Activated CD8-positive, alpha-beta T cell treated with anti-CD3 and anti-CD28 coated beads for 36 hours (primary cell): Measurements from ENCODE around the gene SLC7A6OS. TPM values are rescaled to one million over a fixed set of nuclear protein-coding genes. Genes with fewer than 3 reads are reported as not detected.

Experiments
- ATAC-seq: fragments of 200-7000 bp; cut with Tn5 transposase; one replicate; pipeline ENCODE4 v1.10.0; 2021; ENCODE audit warnings: mild to moderate bottlenecking, moderate library complexity
- CTCF ChIA-PET: fragments of 350-600 bp; sonication (Branson Sonifier 250); formaldehyde crosslinking; loops from one replicate; lab custom pipeline; 2021; ENCODE audit warnings: antibody characterized with exemption; lab: Charles Lee
- POLR2A ChIA-PET: fragments of 350-600 bp; sonication (Branson Sonifier 250); formaldehyde crosslinking; loops from one replicate; lab custom pipeline; 2021; ENCODE audit warnings: antibody characterized with exemption; lab: Charles Lee
- DNase-seq: peaks from one replicate; pipeline ENCODE4 v3.0.0-alpha.2; 2020
- H3K27ac Mint-ChIP-seq: one replicate; pipeline ENCODE4 v1.8.0; 2021; ENCODE audit warnings: mild to moderate bottlenecking, mixed read lengths
- H3K27me3 Mint-ChIP-seq: one replicate; pipeline ENCODE4 v1.8.0; 2021; ENCODE audit warnings: mixed read lengths
- H3K36me3 Mint-ChIP-seq: one replicate; pipeline ENCODE4 v1.8.0; 2021; ENCODE audit warnings: low read depth, mixed read lengths
- H3K4me1 Mint-ChIP-seq: one replicate; pipeline ENCODE4 v1.8.0; 2021; ENCODE audit warnings: low read depth, mixed read lengths
- H3K4me3 Mint-ChIP-seq: one replicate; pipeline ENCODE4 v1.8.0; 2021; ENCODE audit warnings: mild to moderate bottlenecking, moderate library complexity, mixed read lengths
- H3K9me3 Mint-ChIP-seq: one replicate; pipeline ENCODE4 v1.8.0; 2021; ENCODE audit warnings: mixed read lengths
- CTCF ChIP-seq: fragments of 200-600 bp; IDR thresholded peaks from one replicate; pipeline ENCODE4 v1.8.0; 2022; ENCODE audit warnings: antibody characterized with exemption, mild to moderate bottlenecking
- intact Hi-C: fragments of 100-400 bp; cut with micrococcal nuclease; formaldehyde crosslinking; loops from one replicate; pipeline ENCODE4 v1.10.0; 2022
- total RNA-seq, 2 experiments: library from RNA; stranded (reverse); gene quantifications; one replicate each; pipeline ENCODE4 v1.2.3, GENCODE V29; 2021

The SLC7A6OS gene
- total RNA-seq, 2 experiments from 2014 or later, result 20.2 to 23.1 TPM

DNA sequence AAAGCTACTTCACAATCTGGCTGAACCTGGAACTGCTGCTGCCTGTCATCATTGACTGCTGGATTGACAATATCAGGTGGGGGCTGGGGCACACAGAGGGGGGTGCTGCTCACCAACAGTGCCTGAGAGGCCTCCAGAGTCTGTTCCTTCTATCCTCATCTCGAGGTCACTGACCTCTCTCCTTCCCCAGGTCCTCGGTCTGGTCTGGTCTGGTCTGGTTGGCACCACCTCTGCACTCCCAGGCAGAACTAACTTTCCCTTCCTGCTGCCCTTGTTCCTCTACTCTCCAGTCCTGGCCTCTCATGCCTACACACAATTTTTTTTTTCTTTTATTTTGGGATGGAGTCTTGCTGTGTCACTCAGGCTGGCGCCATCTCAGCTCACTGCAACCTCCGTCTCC is 61.4 kb downstream of the SLC7A6OS start:
- H3K27ac Mint-ChIP-seq, result no peak overlapping the region
- ATAC-seq, result no peak
- no peak overlapping the region for H3K4me3 Mint-ChIP-seq
- TF ChIP-seq CTCF, result no peak
- peaks cover 3% of the 10 kb centered on the region for H3K36me3 Mint-ChIP-seq
- POLR2A ChIA-PET, result interaction anchor here (1.2 kb wide), 1 partner anchor 79 kb away, joined by 6 read pairs; no protein-coding TSS in a partner anchor
- no peak for DNase-seq
- no peaks in the 10 kb centered on the region for H3K27me3 Mint-ChIP-seq
- intact Hi-C loops, result no loop called here
- CTCF ChIA-PET, result interaction anchor here (0.7 to 5.8 kb wide), 2 partner anchors 13 to 80 kb away, joined by 4 to 79 read pairs; partner anchors contain the start of gene SLC7A6
- peaks cover 17% of the 10 kb centered on the region for H3K4me1 Mint-ChIP-seq
- H3K9me3 Mint-ChIP-seq, result no peaks in the 10 kb centered on the region

Other genes starting within 250 kb of the SLC7A6OS start
- gene NFATC3, start 225.6 kb downstream of the SLC7A6OS start, total RNA-seq, result 100 to 1,000 TPM; 102 to 104 TPM
- under 1 TPM; 0.65 to 0.77 TPM for gene ESRP2, start 74.8 kb downstream of the SLC7A6OS start, total RNA-seq
- gene PLA2G15, start 65.6 kb downstream of the SLC7A6OS start, total RNA-seq, result 1 to 10 TPM; 6.7 to 6.8 TPM
- gene SLC7A6, start 46.4 kb downstream of the SLC7A6OS start, total RNA-seq, result 10 to 100 TPM; 73.8 to 76.9 TPM
- 10 to 100 TPM; 67.4 to 78.4 TPM for gene PRMT7, start 73 bp upstream of the SLC7A6OS start, total RNA-seq
- under 1 TPM; 0.16 to 0.63 TPM for gene SMPD3, start 137.6 kb upstream of the SLC7A6OS start, total RNA-seq
- 10 to 100 TPM; 27.6 to 32.6 TPM for gene ZFP90, start 228.3 kb upstream of the SLC7A6OS start, total RNA-seq